Tibial artery (tissue), 4 donors: ENCODE data around the gene MAGI3.

Experiments used
- DNase-seq, 2 donors: peaks; one replicate each; pipeline ENCODE4 v3.0.0-alpha.2; 2019
- H3K27ac ChIP-seq, 2 donors: fragments of 200-600 bp; sonication (generic) in 1 of 2; 1 replicate in 1 of 2; 2 replicates in 1 of 2; pipeline ENCODE4 v1.5.1; 2018 to 2019; ENCODE audit warnings: mild to moderate bottlenecking in 1 of 2
- H3K27me3 ChIP-seq, 2 donors: fragments of 200-600 bp; sonication (generic) in 1 of 2; one replicate each; pipeline versions ENCODE4 v1.5.1 to v1.6.0; 2016 to 2019
- H3K36me3 ChIP-seq, 3 donors: fragments of 200-600 bp; sonication (generic) in 2 of 3; one replicate each; pipeline ENCODE4 v1.5.1; 2016 to 2019; ENCODE audit warnings: mild to moderate bottlenecking in 2 of 3
- H3K4me1 ChIP-seq, 4 donors: fragments of 200-600 bp; sonication (generic) in 2 of 4; 1 replicate in 3 of 4; 2 replicates in 1 of 4; pipeline ENCODE4 v1.5.1; 2016 to 2019
- H3K4me3 ChIP-seq, 2 donors: fragments of 200-600 bp; sonication (generic) in 1 of 2; 1 replicate in 1 of 2; 2 replicates in 1 of 2; pipeline ENCODE4 v1.5.1; 2018 to 2019; ENCODE audit warnings: mild to moderate bottlenecking in 2 of 2
- H3K9me3 ChIP-seq, 3 donors: fragments of 200-600 bp; sonication (generic) in 1 of 3; one replicate each; pipeline ENCODE4 v1.5.1; 2016 to 2019
- intact Hi-C: fragments of 100-400 bp; cut with DNase I; formaldehyde crosslinking; loops from one replicate; pipeline ENCODE4 v1.15.0; 2023; ENCODE audit warnings: low total_unique reads
- TF ChIP-seq, protein P1 (sequence below), 2 experiments: fragments of 200-600 bp in 1 of 2; fragments of 450-650 bp in 1 of 2; IDR thresholded peaks; one replicate each; pipeline ENCODE4 v1.5.1; 2017 to 2019; ENCODE audit warnings: antibody characterized with exemption in 2 of 2, mild to moderate bottlenecking in 1 of 2, moderate library complexity in 1 of 2

Gene MAGI3

DNA sequence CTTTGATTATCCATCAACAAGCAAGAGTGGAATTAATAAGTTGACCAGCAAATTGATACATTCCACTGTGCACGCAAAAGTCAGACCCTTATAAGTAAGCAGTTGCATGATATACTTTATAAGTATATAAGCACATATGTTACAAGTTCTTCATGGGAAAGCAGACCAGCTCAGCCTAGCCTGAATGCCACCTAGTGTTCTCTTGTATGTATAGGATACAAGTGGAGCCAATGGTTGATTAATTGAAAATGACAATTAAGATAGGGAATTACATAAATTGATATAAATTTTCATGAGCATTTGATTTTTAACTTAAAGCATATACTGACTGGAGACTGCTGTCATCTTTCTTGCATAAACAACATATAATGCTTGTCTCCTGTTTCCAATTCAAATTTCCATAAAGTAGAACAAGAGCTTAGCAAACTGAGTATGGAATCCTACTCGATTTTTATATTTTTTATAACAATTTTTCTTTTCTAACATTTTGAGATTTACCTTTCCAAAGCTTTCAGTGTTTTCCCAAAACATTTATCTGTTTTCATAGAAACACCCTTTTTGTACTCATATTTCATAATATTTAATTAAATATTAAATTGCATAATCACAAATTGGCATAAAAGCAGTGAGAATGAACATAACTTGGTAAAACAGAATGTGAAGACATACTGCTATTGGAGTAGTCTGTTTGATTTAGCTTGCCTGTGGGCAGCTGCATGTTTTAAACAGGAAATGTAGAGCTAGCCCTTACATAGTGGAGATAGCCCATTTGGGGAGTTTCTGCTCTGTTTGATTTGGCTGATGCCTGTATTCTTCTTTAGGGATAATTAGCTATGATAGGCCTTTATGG lies 62.8 kb downstream of the MAGI3 start:
- DNase-seq = no peak
- Histone ChIP-seq H3K36me3 (no peaks in the 10 kb centered on the region), H3K4me3 (no peak overlapping the region), H3K27me3 (no peaks in the 10 kb centered on the region), H3K27ac (no peak overlapping the region), H3K9me3 (no peaks in the 10 kb centered on the region), H3K4me1 (peaks cover 0 to 18% (median 6%) of the 10 kb centered on the region in 4 donors)
- intact Hi-C loops = no loop called here
- TF ChIP-seq, protein P1, sequence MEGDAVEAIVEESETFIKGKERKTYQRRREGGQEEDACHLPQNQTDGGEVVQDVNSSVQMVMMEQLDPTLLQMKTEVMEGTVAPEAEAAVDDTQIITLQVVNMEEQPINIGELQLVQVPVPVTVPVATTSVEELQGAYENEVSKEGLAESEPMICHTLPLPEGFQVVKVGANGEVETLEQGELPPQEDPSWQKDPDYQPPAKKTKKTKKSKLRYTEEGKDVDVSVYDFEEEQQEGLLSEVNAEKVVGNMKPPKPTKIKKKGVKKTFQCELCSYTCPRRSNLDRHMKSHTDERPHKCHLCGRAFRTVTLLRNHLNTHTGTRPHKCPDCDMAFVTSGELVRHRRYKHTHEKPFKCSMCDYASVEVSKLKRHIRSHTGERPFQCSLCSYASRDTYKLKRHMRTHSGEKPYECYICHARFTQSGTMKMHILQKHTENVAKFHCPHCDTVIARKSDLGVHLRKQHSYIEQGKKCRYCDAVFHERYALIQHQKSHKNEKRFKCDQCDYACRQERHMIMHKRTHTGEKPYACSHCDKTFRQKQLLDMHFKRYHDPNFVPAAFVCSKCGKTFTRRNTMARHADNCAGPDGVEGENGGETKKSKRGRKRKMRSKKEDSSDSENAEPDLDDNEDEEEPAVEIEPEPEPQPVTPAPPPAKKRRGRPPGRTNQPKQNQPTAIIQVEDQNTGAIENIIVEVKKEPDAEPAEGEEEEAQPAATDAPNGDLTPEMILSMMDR (IDR thresholded peaks at IDR 0.05) = no peak

GRCh38 chr1:113453771-113454083 lies 63.4 kb downstream of the MAGI3 start:
- H3K9me3 ChIP-seq = no peaks in the 10 kb centered on the region
- H3K4me3 ChIP-seq = no peak overlapping the region
- no peaks in the 10 kb centered on the region for H3K36me3 ChIP-seq
- no peak overlapping the region for H3K27ac ChIP-seq
- DNase-seq = no peak
- H3K27me3 ChIP-seq = no peaks in the 10 kb centered on the region
- TF ChIP-seq, protein P1 (IDR thresholded peaks at IDR 0.05) = no peak
- H3K4me1 ChIP-seq = peaks cover 0 to 18% (median 6%) of the 10 kb centered on the region in 4 donors
- intact Hi-C loops = no loop called here

DNA sequence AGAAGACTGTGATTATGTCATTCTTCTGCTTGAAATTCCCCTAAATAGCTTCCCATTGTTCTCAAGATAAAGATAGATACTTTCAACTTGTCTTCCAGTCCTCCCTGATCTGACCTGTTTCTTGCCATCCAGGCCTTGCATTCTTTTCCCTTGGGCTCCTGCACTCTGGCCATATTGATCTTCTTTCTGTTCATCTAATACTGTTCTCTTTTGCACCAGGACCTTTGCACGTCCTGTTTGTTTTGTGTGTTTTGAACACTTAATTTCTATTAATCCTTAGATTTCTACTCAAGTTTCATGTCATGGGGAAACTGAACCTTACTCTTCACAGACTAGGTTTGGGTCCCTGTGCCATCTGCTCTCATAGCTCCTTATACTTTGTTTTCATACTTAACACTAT lies 65.1 kb downstream of the MAGI3 start:
- intact Hi-C loops = no loop called here
- H3K9me3 ChIP-seq = no peaks in the 10 kb centered on the region

GRCh38 chr1:113456967-113457366 lies 66.7 kb downstream of the MAGI3 start:
- peaks cover 0 to 18% (median 6%) of the 10 kb centered on the region in 4 donors for H3K4me1 ChIP-seq
- H3K27ac ChIP-seq = peak overlapping the region in 1 of 2 donors; percentile 19
- intact Hi-C loops = no loop called here
- no peak overlapping the region for H3K4me3 ChIP-seq
- TF ChIP-seq, protein P1 (IDR thresholded peaks at IDR 0.05) = no peak
- no peaks in the 10 kb centered on the region for H3K27me3 ChIP-seq
- H3K9me3 ChIP-seq = no peaks in the 10 kb centered on the region
- no peaks in the 10 kb centered on the region for H3K36me3 ChIP-seq
- DNase-seq = peak in 1 of 2 donors; percentile 58

More for the DNA sequence above, 65.1 kb downstream of the MAGI3 start:
- H3K4me3 ChIP-seq = no peak overlapping the region
- no peaks in the 10 kb centered on the region for H3K27me3 ChIP-seq
- TF ChIP-seq, protein P1 (IDR thresholded peaks at IDR 0.05) = no peak
- H3K27ac ChIP-seq = no peak overlapping the region
- H3K4me1 ChIP-seq = peaks cover 0 to 18% (median 6%) of the 10 kb centered on the region in 4 donors
- DNase-seq = no peak
- H3K36me3 ChIP-seq = no peaks in the 10 kb centered on the region

DNA sequence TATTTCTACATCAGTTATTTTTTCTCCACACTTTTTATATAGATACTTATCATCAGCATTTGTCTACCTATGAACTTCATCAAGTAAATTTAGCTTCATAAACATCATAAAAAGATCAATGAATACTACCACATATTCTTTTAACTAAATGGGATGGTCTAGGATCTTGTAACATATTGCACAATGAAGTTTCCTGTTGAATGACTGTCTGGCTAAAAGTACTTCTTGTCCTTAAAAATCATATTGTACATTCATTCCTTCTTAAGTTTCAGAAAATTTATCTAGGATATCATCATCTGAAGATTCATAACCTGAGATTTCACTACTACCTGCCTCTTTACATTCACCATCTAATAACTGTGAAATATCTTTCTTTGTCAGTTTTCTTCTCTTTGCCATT lies 69.0 kb downstream of the MAGI3 start:
- H3K4me3 ChIP-seq = no peak overlapping the region
- H3K4me1 ChIP-seq = peaks cover 0 to 7% (median 3%) of the 10 kb centered on the region in 4 donors
- no peaks in the 10 kb centered on the region for H3K27me3 ChIP-seq
- DNase-seq = no peak
- H3K27ac ChIP-seq = no peak overlapping the region
- TF ChIP-seq, protein P1 (IDR thresholded peaks at IDR 0.05) = no peak
- H3K36me3 ChIP-seq = no peaks in the 10 kb centered on the region
- intact Hi-C loops = no loop called here
- H3K9me3 ChIP-seq = no peaks in the 10 kb centered on the region
